ENCODE measurements around the gene TRIP6. TPM values are rescaled to one million over a fixed set of nuclear protein-coding genes. Genes with fewer than 3 reads are reported as not detected.

Gene TRIP6, protein sequence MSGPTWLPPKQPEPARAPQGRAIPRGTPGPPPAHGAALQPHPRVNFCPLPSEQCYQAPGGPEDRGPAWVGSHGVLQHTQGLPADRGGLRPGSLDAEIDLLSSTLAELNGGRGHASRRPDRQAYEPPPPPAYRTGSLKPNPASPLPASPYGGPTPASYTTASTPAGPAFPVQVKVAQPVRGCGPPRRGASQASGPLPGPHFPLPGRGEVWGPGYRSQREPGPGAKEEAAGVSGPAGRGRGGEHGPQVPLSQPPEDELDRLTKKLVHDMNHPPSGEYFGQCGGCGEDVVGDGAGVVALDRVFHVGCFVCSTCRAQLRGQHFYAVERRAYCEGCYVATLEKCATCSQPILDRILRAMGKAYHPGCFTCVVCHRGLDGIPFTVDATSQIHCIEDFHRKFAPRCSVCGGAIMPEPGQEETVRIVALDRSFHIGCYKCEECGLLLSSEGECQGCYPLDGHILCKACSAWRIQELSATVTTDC
- 10 to 100 TPM; 28.9 to 30.1 TPM for total RNA-seq

- ChIA-PET POLR2A (interaction anchor here (1.6 kb wide), 1 partner anchor 8 kb away, joined by 8 read pairs; the partner anchor contains the start of gene SRRT), CTCF (no interaction called here)
- H3K9me3 Mint-ChIP-seq, result no peaks in the 10 kb centered on the region
- peaks cover 24% of the 10 kb centered on the region for H3K4me1 Mint-ChIP-seq
- peak within 1 kb of the TSS; percentile 89 for H3K4me3 Mint-ChIP-seq
- peak; percentile 60 for DNase-seq
- no peaks in the 10 kb centered on the region for H3K27me3 Mint-ChIP-seq
- H3K36me3 Mint-ChIP-seq (ENCODE audit: low read depth), result peaks cover 31% of the 10 kb centered on the region
- H3K27ac Mint-ChIP-seq, result peak within 1 kb of the TSS; percentile 90
Measured at GRCh38 chr7:100867040-100867775, at the start of gene TRIP6. Gene TRIP6 (plus strand): TSS chr7:100867387. CDS start chr7:100867498, 111 bp downstream.

- H3K36me3 Mint-ChIP-seq (ENCODE audit: low read depth), result no peaks in the 10 kb centered on the region
- H3K4me3 Mint-ChIP-seq, result no peak overlapping the region
- ChIA-PET CTCF (no interaction called here), POLR2A (no interaction called here)
- H3K4me1 Mint-ChIP-seq, result no peaks in the 10 kb centered on the region
- no peak for DNase-seq
- H3K27ac Mint-ChIP-seq, result no peak overlapping the region
- no peaks in the 10 kb centered on the region for H3K27me3 Mint-ChIP-seq
- no peaks in the 10 kb centered on the region for H3K9me3 Mint-ChIP-seq
Measured at GRCh38 chr7:100818366-100818765, 48.8 kb upstream of the TRIP6 start.

- POLR2A ChIA-PET, result no interaction called here
- H3K27me3 Mint-ChIP-seq, result no peaks in the 10 kb centered on the region
- H3K36me3 Mint-ChIP-seq (ENCODE audit: low read depth), result no peaks in the 10 kb centered on the region
- no peaks in the 10 kb centered on the region for H3K9me3 Mint-ChIP-seq
- CTCF ChIA-PET, result no interaction called here
- no peak for DNase-seq
- no peaks in the 10 kb centered on the region for H3K4me1 Mint-ChIP-seq
- no peak overlapping the region for H3K4me3 Mint-ChIP-seq
- H3K27ac Mint-ChIP-seq, result no peak overlapping the region
Measured at GRCh38 chr7:100818825-100819224, 48.4 kb upstream of the TRIP6 start.

GRCh38 chr7:100819586-100819985, 47.6 kb upstream of the TRIP6 start:
- peaks cover 1% of the 10 kb centered on the region for H3K27me3 Mint-ChIP-seq
- no peak for DNase-seq
- H3K27ac Mint-ChIP-seq, result no peak overlapping the region
- H3K4me3 Mint-ChIP-seq, result no peak overlapping the region
- ChIA-PET POLR2A (no interaction called here), CTCF (no interaction called here)
- no peaks in the 10 kb centered on the region for H3K9me3 Mint-ChIP-seq
- H3K4me1 Mint-ChIP-seq, result no peaks in the 10 kb centered on the region
- no peaks in the 10 kb centered on the region for H3K36me3 Mint-ChIP-seq (ENCODE audit: low read depth)

DNA sequence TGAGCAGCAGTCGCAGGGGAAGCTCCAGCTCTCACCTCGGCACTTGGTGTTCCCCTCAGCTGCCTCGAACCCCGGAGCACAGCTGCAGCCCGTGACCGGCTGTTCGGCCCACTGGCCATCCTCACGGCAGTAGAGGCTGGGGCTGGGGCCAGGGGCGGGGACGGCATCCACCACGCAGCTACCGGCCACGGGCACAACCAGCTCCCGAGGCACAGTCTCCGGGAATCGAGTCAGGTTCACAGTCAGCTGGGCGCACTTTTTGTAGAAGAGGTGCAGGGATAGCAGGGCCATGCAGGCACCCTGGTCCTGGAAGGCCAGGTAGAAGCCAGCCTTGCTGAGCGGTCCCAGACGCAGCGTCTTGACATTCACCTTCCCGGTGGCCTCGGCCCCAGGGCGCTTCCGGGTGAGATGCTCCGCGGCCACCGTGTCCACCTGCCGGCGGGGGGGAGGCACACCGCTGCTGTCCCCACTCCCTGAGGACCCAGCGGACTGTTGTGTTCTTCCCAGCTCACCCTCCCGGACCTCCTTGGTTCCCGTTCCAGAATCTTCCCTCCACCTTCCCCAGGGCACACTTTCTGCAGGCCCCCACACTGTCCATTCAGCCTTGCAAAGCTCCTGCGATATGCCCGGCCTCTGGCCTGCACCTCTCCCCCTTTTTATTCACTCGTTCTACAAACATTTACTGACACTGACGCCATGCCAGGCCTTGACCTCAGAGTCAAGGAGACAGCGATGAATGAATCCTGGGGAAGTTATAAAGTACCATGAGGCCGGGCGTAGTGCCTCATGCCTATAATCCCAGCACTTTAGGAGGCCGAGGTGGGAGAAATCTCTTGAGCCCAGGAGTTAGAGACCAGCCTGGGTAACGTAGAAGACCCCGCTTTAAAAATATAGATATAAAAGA, 44.7 kb upstream of the TRIP6 start:
- no peak for DNase-seq
- POLR2A ChIA-PET, result no interaction called here
- H3K9me3 Mint-ChIP-seq, result no peaks in the 10 kb centered on the region
- H3K27ac Mint-ChIP-seq, result no peak overlapping the region
- H3K4me1 Mint-ChIP-seq, result peaks cover 14% of the 10 kb centered on the region
- CTCF ChIA-PET, result no interaction called here
- no peaks in the 10 kb centered on the region for H3K36me3 Mint-ChIP-seq (ENCODE audit: low read depth)
- no peak overlapping the region for H3K4me3 Mint-ChIP-seq
- peaks cover 23% of the 10 kb centered on the region for H3K27me3 Mint-ChIP-seq

- no peaks in the 10 kb centered on the region for H3K36me3 Mint-ChIP-seq (ENCODE audit: low read depth)
- H3K27ac Mint-ChIP-seq, result no peak overlapping the region
- H3K27me3 Mint-ChIP-seq, result peaks cover 29% of the 10 kb centered on the region
- H3K4me3 Mint-ChIP-seq, result no peak overlapping the region
- H3K9me3 Mint-ChIP-seq, result no peaks in the 10 kb centered on the region
- POLR2A ChIA-PET, result no interaction called here
- CTCF ChIA-PET, result no interaction called here
- H3K4me1 Mint-ChIP-seq, result peaks cover 19% of the 10 kb centered on the region
- DNase-seq, result no peak
Measured at GRCh38 chr7:100823140-100823525, 44.1 kb upstream of the TRIP6 start.

DNA sequence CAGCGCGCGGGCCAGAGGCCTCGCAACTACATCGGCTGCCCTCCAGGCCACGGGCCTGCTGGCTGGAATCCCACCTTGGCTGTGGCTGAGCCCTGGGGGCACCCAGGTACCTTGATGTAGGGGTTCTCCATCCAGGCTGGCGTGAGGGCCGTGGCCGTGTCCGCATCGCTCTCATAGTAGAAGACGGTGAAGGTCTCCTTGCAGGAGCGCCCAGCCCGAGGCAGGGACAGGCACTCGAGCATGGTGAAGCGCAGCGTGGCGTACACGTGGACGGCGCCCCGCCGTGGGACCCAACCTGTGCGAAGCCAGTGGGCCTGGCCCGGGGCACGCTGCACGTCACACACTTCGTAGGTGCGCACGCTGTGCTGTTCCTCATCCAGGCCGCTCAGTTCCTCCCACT, 43.7 kb upstream of the TRIP6 start:
- DNase-seq, result no peak
- H3K27ac Mint-ChIP-seq, result no peak overlapping the region
- POLR2A ChIA-PET, result no interaction called here
- H3K27me3 Mint-ChIP-seq, result peaks cover 32% of the 10 kb centered on the region
- CTCF ChIA-PET, result no interaction called here
- H3K9me3 Mint-ChIP-seq, result no peaks in the 10 kb centered on the region
- no peak overlapping the region for H3K4me3 Mint-ChIP-seq
- no peaks in the 10 kb centered on the region for H3K36me3 Mint-ChIP-seq (ENCODE audit: low read depth)
- peaks cover 20% of the 10 kb centered on the region for H3K4me1 Mint-ChIP-seq

GRCh38 chr7:100824499-100825214, 42.5 kb upstream of the TRIP6 start:
- no peak overlapping the region for H3K27ac Mint-ChIP-seq
- peaks cover 24% of the 10 kb centered on the region for H3K4me1 Mint-ChIP-seq
- DNase-seq, result no peak
- H3K36me3 Mint-ChIP-seq (ENCODE audit: low read depth), result no peaks in the 10 kb centered on the region
- H3K27me3 Mint-ChIP-seq, result peaks cover 39% of the 10 kb centered on the region
- no peak overlapping the region for H3K4me3 Mint-ChIP-seq
- CTCF ChIA-PET, result no interaction called here
- H3K9me3 Mint-ChIP-seq, result no peaks in the 10 kb centered on the region
- POLR2A ChIA-PET, result no interaction called here

GRCh38 chr7:100825215-100825671, 41.9 kb upstream of the TRIP6 start:
- CTCF ChIA-PET, result no interaction called here
- Mint-ChIP-seq H3K9me3 (no peaks in the 10 kb centered on the region), H3K36me3 (ENCODE audit: low read depth) (no peaks in the 10 kb centered on the region), H3K27ac (no peak overlapping the region), H3K4me1 (peaks cover 24% of the 10 kb centered on the region), H3K27me3 (peaks cover 39% of the 10 kb centered on the region), H3K4me3 (no peak overlapping the region)
- DNase-seq, result no peak
- POLR2A ChIA-PET, result no interaction called here

GRCh38 chr7:100825751-100826513, 41.3 kb upstream of the TRIP6 start:
- no peaks in the 10 kb centered on the region for H3K9me3 Mint-ChIP-seq
- CTCF ChIA-PET, result no interaction called here
- H3K36me3 Mint-ChIP-seq (ENCODE audit: low read depth), result no peaks in the 10 kb centered on the region
- H3K27me3 Mint-ChIP-seq, result peaks cover 46% of the 10 kb centered on the region
- POLR2A ChIA-PET, result no interaction called here
- H3K27ac Mint-ChIP-seq, result no peak overlapping the region
- peaks cover 24% of the 10 kb centered on the region for H3K4me1 Mint-ChIP-seq
- no peak for DNase-seq
- peak overlapping the region; percentile 34 for H3K4me3 Mint-ChIP-seq

GRCh38 chr7:100826514-100827329, 40.5 kb upstream of the TRIP6 start:
- peaks cover 50% of the 10 kb centered on the region for H3K27me3 Mint-ChIP-seq
- no peak overlapping the region for H3K27ac Mint-ChIP-seq
- no peaks in the 10 kb centered on the region for H3K36me3 Mint-ChIP-seq (ENCODE audit: low read depth)
- no peaks in the 10 kb centered on the region for H3K9me3 Mint-ChIP-seq
- ChIA-PET POLR2A (no interaction called here), CTCF (no interaction called here)
- peaks cover 24% of the 10 kb centered on the region for H3K4me1 Mint-ChIP-seq
- peak overlapping the region; percentile 34 for H3K4me3 Mint-ChIP-seq
- DNase-seq, result no peak
